Neuronal stem cell (in vitro differentiated cells): ENCODE data around the gene LACC1.
A peak's percentile ranks its signal among the peaks of the same experiment; 100 is the strongest.

Experiments used
- DNase-seq: peaks from one replicate; pipeline ENCODE4 v3.0.0-alpha.2; 2013; ENCODE audit warnings: low spot score
- H2AFZ ChIP-seq: one replicate; pipeline ENCODE4 v1.6.1; 2013; ENCODE audit warnings: mild to moderate bottlenecking, low read length, inconsistent platforms
- H2AK5ac ChIP-seq: 2 replicates; pipeline ENCODE4 v1.6.1; 2013; ENCODE audit warnings: low read depth, mild to moderate bottlenecking, inconsistent platforms, low read length, moderate library complexity, mixed read lengths
- H2BK120ac ChIP-seq: 2 replicates; pipeline ENCODE4 v1.6.1; 2013; ENCODE audit warnings: low read depth, mild to moderate bottlenecking, inconsistent platforms, low read length, moderate library complexity, mixed read lengths
- H2BK12ac ChIP-seq: one replicate; pipeline ENCODE4 v1.6.1; 2013; ENCODE audit warnings: low read length, inconsistent platforms
- H2BK15ac ChIP-seq: 2 replicates; pipeline ENCODE4 v1.6.1; 2013; ENCODE audit warnings: mild to moderate bottlenecking, low read length, inconsistent platforms, mixed read lengths
- H2BK5ac ChIP-seq: one replicate; pipeline ENCODE4 v1.6.1; 2013; ENCODE audit warnings: inconsistent platforms, mild to moderate bottlenecking, low read length, moderate library complexity
- H3K14ac ChIP-seq: one replicate; pipeline ENCODE4 v1.6.1; 2013; ENCODE audit warnings: low read length, inconsistent platforms
- H3K18ac ChIP-seq: 2 replicates; pipeline ENCODE4 v1.6.1; 2013; ENCODE audit warnings: low read length, inconsistent platforms
- H3K23ac ChIP-seq: 2 replicates; pipeline ENCODE4 v1.6.1; 2013; ENCODE audit warnings: low read depth, mild to moderate bottlenecking, mixed read lengths, low read length, inconsistent platforms; ENCODE audit not compliant: poor library complexity
- H3K27ac ChIP-seq: replicated peaks from 3 replicates; pipeline ENCODE4 v1.5.1; 2013; ENCODE audit warnings: low read length, inconsistent platforms
- H3K27me3 ChIP-seq, 3 experiments: 2 replicates each; pipeline ENCODE4 v1.6.1; 2013; ENCODE audit warnings: low read length in 3 of 3, mild to moderate bottlenecking in 2 of 3, inconsistent platforms in 1 of 3, low read depth in 1 of 3, mixed read lengths in 1 of 3, moderate library complexity in 1 of 3; ENCODE audit not compliant: control insufficient read depth in 3 of 3, insufficient read depth in 3 of 3
- H3K36me3 ChIP-seq, 2 donors: replicated peaks in 1 of 2; 2 replicates each; pipeline ENCODE4 v1.6.1; 2013; ENCODE audit warnings: low read length in 2 of 2; ENCODE audit not compliant: control insufficient read depth in 2 of 2, insufficient read depth in 2 of 2
- H3K4ac ChIP-seq: 2 replicates; pipeline ENCODE4 v1.6.1; 2013; ENCODE audit warnings: inconsistent platforms, mild to moderate bottlenecking, low read length, moderate library complexity
- H3K4me1 ChIP-seq, 2 donors: 1 replicate in 1 of 2; 2 replicates in 1 of 2; pipeline ENCODE4 v1.6.1; 2013; ENCODE audit warnings: low read length in 2 of 2, low read depth in 1 of 2; ENCODE audit not compliant: control insufficient read depth in 2 of 2, insufficient read depth in 1 of 2
- H3K4me2 ChIP-seq: one replicate; pipeline ENCODE4 v1.6.1; 2013; ENCODE audit warnings: mild to moderate bottlenecking, low read length, inconsistent platforms; ENCODE audit not compliant: insufficient read depth, poor library complexity, severe bottlenecking
- H3K4me3 ChIP-seq, 2 donors: 2 replicates each; pipeline ENCODE4 v1.5.1; 2013; ENCODE audit warnings: low read length in 2 of 2, mild to moderate bottlenecking in 2 of 2, inconsistent platforms in 1 of 2, moderate library complexity in 1 of 2
- H3K79me1 ChIP-seq: one replicate; pipeline ENCODE4 v1.6.1; 2013; ENCODE audit warnings: low read depth, mild to moderate bottlenecking, inconsistent platforms, low read length, moderate library complexity
- H3K9ac ChIP-seq: one replicate; pipeline ENCODE4 v1.6.1; 2013; ENCODE audit warnings: mild to moderate bottlenecking, low read depth, low read length, inconsistent platforms; ENCODE audit not compliant: poor library complexity
- H3K9me3 ChIP-seq, 2 donors: replicated peaks in 1 of 2; 2 replicates each; pipeline versions ENCODE3 to v1.6.1; 2013; ENCODE audit warnings: low read length in 2 of 2, mild to moderate bottlenecking in 2 of 2, inconsistent platforms in 1 of 2, low read depth in 1 of 2, mixed read lengths in 1 of 2, moderate library complexity in 1 of 2; ENCODE audit not compliant: control insufficient read depth in 2 of 2, insufficient read depth in 1 of 2
- H4K8ac ChIP-seq: one replicate; pipeline ENCODE4 v1.6.1; 2013; ENCODE audit warnings: low read depth, mild to moderate bottlenecking, inconsistent platforms, low read length, moderate library complexity
- H4K91ac ChIP-seq: one replicate; pipeline ENCODE4 v1.6.1; 2013; ENCODE audit warnings: low read length, low read depth, mild to moderate bottlenecking, inconsistent platforms; ENCODE audit not compliant: poor library complexity
- WGBS, 2 donors: extraction: QIAGEN DNeasy Blood & Tissue Kit; methylation state at CpG; one replicate each; pipeline ENCODE4 v1.1.7; 2013; ENCODE audit warnings: missing lambda C conversion rate in 2 of 2, mixed read lengths in 1 of 2; ENCODE audit not compliant: insufficient read length in 2 of 2, insufficient replicate concordance in 1 of 2; ENCODE audit errors: extremely low coverage in 2 of 2; 5-methylcytosine and 5-hydroxymethylcytosine counted together

LACC1 gene

DNA sequence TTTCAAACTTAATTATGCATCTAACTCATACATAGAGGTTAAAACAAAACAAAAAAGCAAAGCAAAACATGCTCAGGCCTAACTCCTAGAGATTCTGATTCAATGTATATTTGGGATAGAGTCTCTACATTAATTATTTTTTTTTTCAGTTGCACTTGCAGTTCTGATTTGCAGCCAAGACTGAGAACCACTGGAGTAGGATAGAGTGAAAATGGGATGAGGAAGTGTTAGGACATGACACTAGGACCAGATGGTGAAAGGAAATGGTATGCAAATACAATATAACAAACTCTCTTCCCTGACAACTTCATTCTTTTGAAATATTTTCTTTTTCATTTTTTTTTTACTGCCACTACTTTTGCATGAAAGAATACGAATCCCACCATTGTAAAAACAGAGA is 1.9 kb upstream of the LACC1 start:
- Histone ChIP-seq H3K27ac (no peak overlapping the region), H4K91ac (no peak overlapping the region), H2BK120ac (no peak overlapping the region), H3K36me3 (no peaks in the 10 kb centered on the region), H2BK12ac (no peak overlapping the region), H3K18ac (no peak overlapping the region), H2AK5ac (no peak overlapping the region), H3K9me3 (no peaks in the 10 kb centered on the region), H3K4ac (no peak overlapping the region), H3K9ac (no peak overlapping the region), H3K79me1 (no peaks in the 10 kb centered on the region), H2BK15ac (no peak overlapping the region), H3K27me3 (peaks cover 3 to 20% (median 12%) of the 10 kb centered on the region in 3 experiments), H3K4me3 (no peak overlapping the region), H2BK5ac (no peak overlapping the region), H3K4me1 (peaks cover 0 to 4% of the 10 kb centered on the region in 2 donors), H3K4me2 (no peak overlapping the region), H2AFZ (no peak overlapping the region), H3K23ac (no peak overlapping the region), H3K14ac (no peak overlapping the region), H4K8ac (no peak overlapping the region)
- DNase-seq: no peak
- no CpG with 5 or more reads among the region's 1 CpG for WGBS, 2 donors

DNA sequence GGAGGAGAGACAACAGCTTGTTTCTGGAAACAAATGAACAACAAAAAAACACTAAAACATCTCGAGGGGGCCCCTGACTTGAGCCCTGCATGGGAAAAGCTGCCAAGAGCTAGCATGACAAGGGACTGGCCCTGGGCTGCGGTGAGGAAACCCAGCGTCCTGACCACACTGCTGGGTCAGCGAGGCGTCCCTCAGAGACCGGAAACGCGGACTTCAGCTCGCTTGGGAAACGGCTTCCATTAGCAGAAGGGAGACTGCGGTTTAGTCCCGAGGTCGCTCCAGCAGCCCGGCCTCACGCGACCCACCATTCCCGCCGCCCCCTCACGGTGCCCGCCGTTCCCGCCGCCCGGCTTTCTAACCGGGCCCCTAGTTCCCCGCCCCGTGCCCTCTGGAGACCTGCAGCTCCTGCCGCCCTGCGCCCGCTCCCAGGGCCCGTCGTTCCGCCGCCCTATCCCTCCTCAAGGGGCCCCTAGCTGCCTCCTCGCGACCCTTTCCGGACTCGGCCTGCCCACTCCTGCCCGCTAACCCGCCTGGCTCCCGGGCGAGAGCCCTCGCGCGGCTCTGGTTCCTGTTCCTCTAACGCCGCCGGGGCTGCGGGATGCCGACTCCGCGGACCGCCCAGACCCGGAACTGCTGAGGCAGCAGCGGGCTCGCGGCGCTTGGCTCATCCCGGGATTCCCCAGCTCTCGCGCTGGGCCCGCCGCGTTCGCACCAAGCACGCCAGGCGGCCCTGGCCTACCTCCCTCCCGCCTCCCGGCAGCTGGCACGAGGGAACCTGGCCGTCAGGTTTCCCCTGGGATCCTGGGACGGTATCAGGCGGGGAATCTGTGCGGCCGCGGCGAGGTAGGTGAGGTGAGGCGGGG is 581 bp upstream of the LACC1 start, which contains the start of gene CCDC122:
Gene CCDC122, minus strand, starts transcription at position 849 of the 863 bp plus-strand sequence. CDS start 10,364 bp downstream, outside the sequence.
- H3K36me3 ChIP-seq: no peaks in the 10 kb centered on the region
- peak within 1 kb of the TSS; percentile 82 for H3K23ac ChIP-seq
- no peaks in the 10 kb centered on the region for H3K79me1 ChIP-seq
- H2BK120ac ChIP-seq: peak within 1 kb of the TSS; percentile 34
- no peak within 1 kb of the TSS for H3K27ac ChIP-seq
- H3K4ac ChIP-seq: no peak within 1 kb of the TSS
- peak within 1 kb of the TSS; percentile 100 for H3K4me2 ChIP-seq
- H2BK12ac ChIP-seq: no peak within 1 kb of the TSS
- no peak within 1 kb of the TSS for H2AK5ac ChIP-seq
- H3K27me3 ChIP-seq: peaks cover 3 to 20% (median 12%) of the 10 kb centered on the region in 3 experiments
- no peak within 1 kb of the TSS for H4K8ac ChIP-seq
- H2AFZ ChIP-seq: peak within 1 kb of the TSS; percentile 96
- no peak within 1 kb of the TSS for H4K91ac ChIP-seq
- peak within 1 kb of the TSS; percentile 97 for H3K18ac ChIP-seq
- WGBS, 2 donors: no CpG with 5 or more reads among the region's 78 CpGs
- peak within 1 kb of the TSS; percentile 90 for H2BK15ac ChIP-seq
- DNase-seq: peak; percentile 62
- peaks cover 0 to 4% of the 10 kb centered on the region in 2 donors for H3K4me1 ChIP-seq
- no peak within 1 kb of the TSS for H2BK5ac ChIP-seq
- peak within 1 kb of the TSS; percentile 71 to 91 for H3K4me3 ChIP-seq
- peak within 1 kb of the TSS; percentile 91 for H3K9ac ChIP-seq
- peak within 1 kb of the TSS; percentile 90 for H3K14ac ChIP-seq
- H3K9me3 ChIP-seq: no peaks in the 10 kb centered on the region

DNA sequence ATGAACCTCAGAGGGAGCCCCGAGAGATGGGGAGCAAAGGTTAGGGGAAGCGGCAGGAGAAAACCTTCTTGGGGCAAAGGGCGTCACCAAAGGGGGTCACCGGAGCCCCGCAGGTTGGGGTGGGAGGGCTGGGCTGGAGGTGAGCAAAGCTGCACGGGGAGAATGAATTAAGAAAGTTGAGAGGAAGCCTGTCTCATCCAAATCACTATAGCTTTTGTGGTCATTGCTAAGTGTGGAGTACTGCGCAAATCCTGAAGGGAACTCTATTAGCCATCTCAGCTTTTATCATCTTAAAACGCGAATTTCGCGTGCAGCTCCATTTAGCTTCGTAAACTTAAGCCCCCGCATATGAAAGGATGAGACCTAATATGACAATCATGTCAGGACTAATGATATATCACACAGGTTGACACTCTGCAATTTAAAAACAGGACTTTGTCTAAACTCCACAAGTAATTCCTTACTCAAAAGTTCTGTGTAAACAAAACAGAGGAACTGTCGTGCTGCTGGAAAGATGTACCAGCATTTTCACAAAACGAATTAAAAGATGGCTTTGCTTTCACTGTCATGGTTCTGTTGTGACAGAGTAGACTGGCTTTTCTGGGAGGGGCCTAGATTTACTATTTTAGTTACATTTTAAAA is 631 bp downstream of the LACC1 start:
- peak overlapping the region; percentile 91 for H3K9ac ChIP-seq
- no peak overlapping the region for H3K14ac ChIP-seq
- H3K4me1 ChIP-seq: peaks cover 0 to 4% of the 10 kb centered on the region in 2 donors
- no peaks in the 10 kb centered on the region for H3K9me3 ChIP-seq
- H2AK5ac ChIP-seq: no peak overlapping the region
- H3K4me2 ChIP-seq: peak overlapping the region; percentile 100
- peak overlapping the region; percentile 96 for H2AFZ ChIP-seq
- no peak overlapping the region for H4K91ac ChIP-seq
- no peak overlapping the region for H2BK5ac ChIP-seq
- peak overlapping the region; percentile 82 for H3K23ac ChIP-seq
- no peak overlapping the region for H3K27ac ChIP-seq
- H2BK12ac ChIP-seq: no peak overlapping the region
- no peak overlapping the region for H4K8ac ChIP-seq
- DNase-seq: no peak
- H3K36me3 ChIP-seq: no peaks in the 10 kb centered on the region
- H3K4ac ChIP-seq: no peak overlapping the region
- no peaks in the 10 kb centered on the region for H3K79me1 ChIP-seq
- H2BK120ac ChIP-seq: no peak overlapping the region
- no CpG with 5 or more reads among the region's 15 CpGs for WGBS, 2 donors
- H3K4me3 ChIP-seq: peak overlapping the region; percentile 71 to 91
- H2BK15ac ChIP-seq: peak overlapping the region; percentile 90
- peak overlapping the region; percentile 97 for H3K18ac ChIP-seq
- peaks cover 3 to 20% (median 12%) of the 10 kb centered on the region in 3 experiments for H3K27me3 ChIP-seq

DNA sequence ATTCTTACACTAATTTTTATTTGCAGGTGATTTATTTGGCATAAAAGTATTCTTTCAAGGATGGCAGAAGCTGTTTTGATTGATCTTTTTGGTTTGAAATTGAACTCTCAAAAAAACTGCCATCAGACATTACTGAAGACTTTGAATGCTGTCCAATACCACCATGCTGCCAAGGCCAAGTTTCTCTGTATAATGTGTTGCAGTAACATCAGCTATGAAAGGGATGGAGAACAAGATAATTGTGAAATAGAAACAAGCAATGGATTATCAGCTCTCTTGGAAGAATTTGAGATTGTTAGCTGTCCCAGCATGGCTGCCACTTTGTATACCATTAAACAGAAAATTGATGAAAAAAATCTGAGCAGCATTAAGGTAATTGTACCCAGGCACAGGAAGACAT is 1.2 kb downstream of the LACC1 start:
- Histone ChIP-seq H2BK12ac (no peak overlapping the region), H3K4me3 (no peak overlapping the region), H2AK5ac (no peak overlapping the region), H3K4ac (no peak overlapping the region), H3K18ac (no peak overlapping the region), H3K23ac (no peak overlapping the region), H2BK15ac (no peak overlapping the region), H2BK5ac (no peak overlapping the region), H3K4me2 (no peak overlapping the region), H3K36me3 (no peaks in the 10 kb centered on the region), H3K14ac (no peak overlapping the region), H3K4me1 (peaks cover 0 to 4% of the 10 kb centered on the region in 2 donors), H3K9ac (no peak overlapping the region), H2AFZ (no peak overlapping the region), H4K8ac (no peak overlapping the region), H4K91ac (no peak overlapping the region), H3K27me3 (peaks cover 3 to 20% (median 12%) of the 10 kb centered on the region in 3 experiments), H2BK120ac (no peak overlapping the region), H3K9me3 (no peaks in the 10 kb centered on the region), H3K79me1 (no peaks in the 10 kb centered on the region), H3K27ac (no peak overlapping the region)
- no peak for DNase-seq
